Psoas muscle (tissue), 8 donors: ENCODE data around the gene CEP170. TPM values are rescaled to one million over a fixed set of nuclear protein-coding genes. Genes with fewer than 3 reads are reported as not detected.
"Not testable (repeated sequence)": the region's sequence is repeated elsewhere in the genome, so short reads cannot be mapped to it uniquely, and the experiment has no call there.

Experiments
- ATAC-seq, 4 donors: fragments of 200-7000 bp; cut with Tn5 transposase; one replicate each; pipeline ENCODE4 v1.9.1; 2020; ENCODE audit warnings: moderate library complexity in 3 of 4, mild to moderate bottlenecking in 2 of 4
- DNase-seq, 2 donors: peaks; one replicate each; pipeline ENCODE4 v3.0.0-alpha.2; 2020
- H3K27ac ChIP-seq: fragments of 200-600 bp; one replicate; pipeline ENCODE4 v1.8.0; 2022
- H3K27me3 ChIP-seq, 3 donors: fragments of 200-600 bp in 1 of 3; one replicate each; pipeline versions ENCODE4 v1.6.1 to v1.8.0; 2013 to 2022; ENCODE audit warnings: low read length in 2 of 3, mild to moderate bottlenecking in 2 of 3, moderate library complexity in 1 of 3; ENCODE audit not compliant: insufficient read depth in 3 of 3
- H3K36me3 ChIP-seq, 2 donors: fragments of 200-600 bp in 1 of 2; one replicate each; pipeline versions ENCODE4 v1.6.1 to v1.8.0; 2013 to 2022; ENCODE audit warnings: low read depth in 1 of 2, mild to moderate bottlenecking in 1 of 2, moderate library complexity in 1 of 2; ENCODE audit not compliant: insufficient read depth in 1 of 2
- H3K4me1 ChIP-seq: fragments of 200-600 bp; one replicate; pipeline ENCODE4 v1.8.0; 2022
- H3K4me3 ChIP-seq: fragments of 200-600 bp; one replicate; pipeline ENCODE4 v1.8.0; 2022; ENCODE audit warnings: mild to moderate bottlenecking
- H3K9me3 ChIP-seq: fragments of 200-600 bp; one replicate; pipeline ENCODE4 v1.8.0; 2022
- WGBS, 3 donors: extraction: QIAGEN DNeasy Blood & Tissue Kit; methylation state at CpG; one replicate each; pipeline versions ENCODE4 v1.1.6 to v1.1.7; 2013; 5-methylcytosine and 5-hydroxymethylcytosine counted together
- intact Hi-C, 2 donors: fragments of 100-400 bp; cut with DNase I; formaldehyde crosslinking; loops; one replicate each; pipeline versions ENCODE4 v1.11.0 to v1.14.2; 2022
- polyA plus RNA-seq, 3 donors: library from polyadenylated mRNA; stranded (reverse); fragments of 200-250 nt; gene quantifications; one replicate each; pipeline ENCODE4 v1.2.3, GENCODE V29; 2013
- total RNA-seq, 4 donors: library from RNA; stranded (reverse); fragmentation: NEBNext Ultra II Directional in 2 of 4; extraction: Animal tissue kit (Norgen Biotek cat#: 25700) in 2 of 4; gene quantifications; one replicate each; pipeline versions ENCODE4 v1.2.1 to v1.2.4, GENCODE V29; 2021 to 2023
- TF ChIP-seq, protein P1 (sequence below): fragments of 200-600 bp; IDR thresholded peaks from one replicate; pipeline ENCODE4 v1.8.0; 2022; ENCODE audit warnings: antibody characterized with exemption
- donor health status: healthy with polysubstance abuse.
- donor health status: DM: no; HTN: no; CAD: no; lungs with moderate emphysema.
- donor health status: Bipolar disorder and iron deficiency.
- donor health status: healthy.
- donor health status: DM: yes; HTN: yes; CAD: no.
- donor health status: DM: no; HTN: no; CAD: no.
- donor health status: DM: no; HTN: no; CAD: no.
- donor health status: DM: yes; HTN: yes; CAD: no.

CEP170 gene
- total and polyA plus RNA-seq, 7 donors = 9.1 to 35.1 (median 22.9) TPM

DNA sequence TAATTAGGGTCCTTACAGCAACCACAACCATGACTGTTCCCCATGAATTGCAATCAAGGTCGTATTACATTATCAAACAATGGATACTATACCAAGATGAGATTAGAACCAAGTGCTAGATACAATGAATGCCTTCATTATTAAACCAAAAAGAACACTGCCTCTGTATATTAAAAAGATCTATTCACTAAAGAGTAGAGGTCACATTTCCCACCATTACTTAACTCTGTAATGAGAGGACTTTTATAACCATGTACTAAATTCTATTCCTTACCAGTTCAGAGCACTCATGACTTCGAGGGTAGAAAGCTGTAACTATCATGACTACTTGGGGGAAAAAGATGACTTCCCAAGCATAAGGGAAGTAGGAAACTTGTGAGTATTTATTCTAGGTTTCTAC is 53.8 kb downstream of the CEP170 start:
- ATAC-seq, H3K27ac ChIP-seq, H3K4me1 ChIP-seq, H3K4me3 ChIP-seq, H3K9me3 ChIP-seq, DNase-seq, H3K27me3 ChIP-seq, intact Hi-C loops: not testable (repeated sequence)
- H3K36me3 ChIP-seq = peaks cover 0 to 31% of the 10 kb centered on the region in 2 donors
- 79 to 87% (median 83%) methylated on average over 2 of the region's 2 CpGs for WGBS, 3 donors

DNA sequence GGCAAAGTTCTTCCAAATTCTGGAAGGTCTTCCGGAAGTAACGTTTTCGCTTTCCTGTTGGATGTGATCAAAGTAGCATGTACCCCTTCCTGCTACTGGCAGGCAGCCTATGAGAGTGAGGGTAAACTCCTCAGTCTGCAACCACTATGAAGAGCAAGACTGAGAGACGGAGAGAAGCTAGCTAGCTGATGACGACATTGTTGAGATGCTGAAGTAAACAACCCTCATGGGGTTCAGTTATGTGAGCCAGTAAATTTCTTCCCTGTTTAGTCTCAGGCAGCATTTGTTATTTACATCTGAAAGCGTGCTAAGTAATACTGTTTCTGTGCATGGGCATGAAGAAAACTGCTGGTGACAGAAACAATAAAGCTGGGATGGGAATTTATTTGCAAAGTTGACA is 57.6 kb downstream of the CEP170 start:
- H3K27ac ChIP-seq = not testable (repeated sequence)

DNA sequence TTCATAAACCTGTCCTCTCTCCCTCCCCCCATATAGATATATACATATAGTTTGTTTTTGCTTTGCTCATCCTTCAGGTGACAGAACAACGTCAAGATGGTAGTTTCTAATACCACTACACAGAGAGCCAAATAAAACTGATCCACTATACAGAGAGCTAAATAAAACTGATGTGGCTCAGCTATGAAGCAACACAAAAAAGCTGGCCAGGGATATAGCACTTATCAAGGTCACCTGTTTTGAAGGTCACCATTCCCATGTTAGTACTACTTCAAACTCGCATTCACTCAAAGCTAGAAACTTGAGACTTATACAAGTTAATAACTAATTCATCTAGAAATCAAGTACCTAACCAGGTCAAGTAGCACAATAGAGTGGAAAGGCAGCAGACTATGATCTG is 61.8 kb downstream of the CEP170 start:
- 22 to 50% (median 29%) methylated on average over 1 of the region's 2 CpGs for WGBS, 3 donors

More for the DNA sequence above, 57.6 kb downstream of the CEP170 start:
- intact Hi-C loops, H3K4me3 ChIP-seq, ATAC-seq, H3K27me3 ChIP-seq, H3K4me1 ChIP-seq, DNase-seq, H3K9me3 ChIP-seq: not testable (repeated sequence)
- 74 to 93% (median 90%) methylated on average over 4 to 6 of the region's 6 CpGs for WGBS, 3 donors
- H3K36me3 ChIP-seq = peaks cover 0 to 31% of the 10 kb centered on the region in 2 donors

DNA sequence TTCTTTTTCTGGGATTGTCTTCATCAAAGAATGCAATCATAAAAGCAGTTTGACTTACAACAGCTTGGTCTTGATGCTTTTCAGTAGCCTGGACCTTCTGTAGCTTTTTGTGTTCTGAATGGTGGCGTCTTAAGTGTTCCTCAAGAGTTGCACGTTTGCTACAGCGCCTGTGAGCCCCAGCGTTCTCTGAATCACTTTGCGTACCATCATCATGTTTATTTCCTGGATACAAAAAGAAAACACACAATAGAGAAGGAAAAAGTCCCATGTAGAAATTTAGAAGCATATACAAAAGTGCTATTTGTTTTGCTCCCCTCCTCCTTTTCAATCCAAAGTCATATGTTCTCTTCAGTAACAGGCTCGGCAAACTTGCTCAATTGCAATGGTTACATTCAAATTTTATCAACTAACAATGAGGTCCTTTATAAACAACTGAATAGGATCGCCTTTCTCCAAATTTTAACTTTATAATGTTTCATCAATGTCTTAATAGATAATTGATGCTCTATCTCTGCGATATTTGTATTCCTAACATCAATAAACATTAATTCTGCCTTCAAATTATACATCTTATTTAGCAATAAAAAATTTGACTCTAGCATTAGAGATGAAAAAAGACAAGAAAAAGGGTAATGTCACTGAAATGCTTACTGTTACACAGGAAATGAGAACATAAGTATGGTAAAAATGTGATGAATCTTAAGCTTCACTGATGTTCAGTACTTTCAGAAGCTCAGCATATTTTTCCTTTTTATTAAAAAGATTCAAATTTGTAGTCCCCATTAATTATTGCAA is 68.7 kb downstream of the CEP170 start:
- H3K4me1 ChIP-seq, H3K9me3 ChIP-seq, H3K4me3 ChIP-seq, intact Hi-C loops, H3K27ac ChIP-seq, H3K27me3 ChIP-seq, ATAC-seq, DNase-seq: not testable (repeated sequence)
- peaks cover 0 to 24% of the 10 kb centered on the region in 2 donors for H3K36me3 ChIP-seq
- 87 to 90% (median 87%) methylated on average over 8 of the region's 8 CpGs for WGBS, 3 donors

More for the DNA sequence above, 61.8 kb downstream of the CEP170 start:
- peaks cover 0 to 22% of the 10 kb centered on the region in 2 donors for H3K36me3 ChIP-seq
- H3K4me3 ChIP-seq, intact Hi-C loops, H3K4me1 ChIP-seq, H3K9me3 ChIP-seq, DNase-seq, H3K27me3 ChIP-seq: not testable (repeated sequence)
- peak overlapping the region; percentile 50 for H3K27ac ChIP-seq
- ATAC-seq = peak; percentile 86 to 97 (median 91)

DNA sequence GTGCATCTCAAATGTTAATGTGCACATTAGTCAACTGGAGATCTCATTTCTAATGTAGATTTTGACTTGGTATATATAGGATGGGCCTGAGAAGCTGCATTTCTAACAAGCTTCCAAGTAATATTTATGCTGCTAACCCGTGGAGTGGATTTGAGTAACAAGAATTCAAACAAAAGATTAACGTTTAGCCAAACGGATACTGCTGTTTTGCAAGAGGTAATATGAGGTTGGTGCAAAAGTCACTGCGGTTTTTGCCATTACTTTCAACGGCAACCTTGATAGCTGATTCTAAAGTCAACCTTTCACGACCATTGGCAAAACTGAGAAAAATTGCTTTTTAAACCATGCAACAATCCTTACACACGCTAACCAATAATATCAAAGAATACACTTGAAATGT is 70.3 kb downstream of the CEP170 start:
- H3K4me1 ChIP-seq, H3K27me3 ChIP-seq, H3K9me3 ChIP-seq, intact Hi-C loops, DNase-seq, H3K4me3 ChIP-seq, ATAC-seq, H3K27ac ChIP-seq: not testable (repeated sequence)
- WGBS, 3 donors = 93 to 97% (median 94%) methylated on average over 7 of the region's 7 CpGs
- peaks cover 0 to 24% of the 10 kb centered on the region in 2 donors for H3K36me3 ChIP-seq

DNA sequence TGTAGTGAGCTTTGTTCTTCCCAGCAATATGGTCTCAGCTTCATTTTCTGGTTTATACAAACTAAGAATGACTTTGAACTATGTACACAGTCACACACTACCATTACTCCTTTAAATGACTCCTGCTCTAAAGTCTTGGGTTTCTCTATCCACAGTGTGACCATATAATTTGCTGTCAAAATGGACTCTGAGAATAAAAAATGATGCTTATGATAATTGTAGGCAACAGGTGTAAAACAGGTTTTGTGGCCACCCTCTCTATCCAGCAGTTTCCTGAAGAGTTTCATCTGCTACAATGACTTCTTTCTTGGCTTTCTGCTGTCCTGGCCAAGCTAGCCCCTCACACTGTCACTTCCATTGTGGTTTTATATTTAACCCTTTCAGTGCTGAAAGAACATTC is 71.4 kb downstream of the CEP170 start:
- H3K9me3 ChIP-seq, H3K27ac ChIP-seq, H3K27me3 ChIP-seq, intact Hi-C loops, H3K4me3 ChIP-seq, DNase-seq, ATAC-seq, H3K4me1 ChIP-seq: not testable (repeated sequence)
- peaks cover 0 to 17% of the 10 kb centered on the region in 2 donors for H3K36me3 ChIP-seq

DNA sequence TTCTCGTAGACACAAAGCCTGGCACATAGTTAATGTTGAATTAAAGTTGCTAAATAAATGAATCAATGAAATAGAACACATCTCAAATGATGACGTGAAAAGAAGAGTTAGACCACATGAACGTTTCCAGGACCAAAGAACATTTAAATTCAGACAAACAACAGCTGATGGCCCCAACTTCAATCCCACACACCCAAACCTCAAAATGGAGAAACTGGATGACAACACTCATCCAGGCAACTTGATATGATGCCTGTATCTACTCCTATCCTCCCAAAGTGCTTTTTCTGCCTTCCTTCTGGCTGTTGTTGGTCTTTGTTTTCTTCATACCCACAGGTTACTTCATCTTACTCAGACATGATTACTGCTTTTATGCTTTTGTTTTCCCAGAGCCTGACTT is 71.9 kb downstream of the CEP170 start:
- H3K4me3 ChIP-seq, DNase-seq, intact Hi-C loops, H3K27me3 ChIP-seq, H3K4me1 ChIP-seq, ATAC-seq, H3K9me3 ChIP-seq: not testable (repeated sequence)
- Histone ChIP-seq H3K36me3 (peaks cover 0 to 17% of the 10 kb centered on the region in 2 donors), H3K27ac (peak overlapping the region; percentile 41)
- WGBS, 3 donors = 63 to 96% (median 71%) methylated on average over 3 of the region's 3 CpGs

DNA sequence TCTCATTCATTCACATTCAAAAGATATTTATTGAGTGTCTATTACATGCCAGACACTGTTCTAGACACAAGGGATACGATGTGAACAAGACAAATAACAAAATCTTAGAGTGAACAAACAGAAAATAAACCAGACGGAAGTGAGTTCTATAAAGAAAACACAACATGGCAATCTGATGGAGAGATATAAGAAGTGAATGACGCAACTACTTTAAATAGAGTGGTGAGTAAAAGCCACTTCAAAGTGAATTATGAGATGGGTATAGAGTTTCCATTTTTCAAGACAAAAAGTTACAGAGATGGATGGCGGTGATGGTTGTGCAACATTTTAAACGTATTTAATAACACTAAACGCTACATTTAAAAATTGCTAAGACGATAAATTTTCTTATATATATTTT is 75.4 kb downstream of the CEP170 start:
- no peaks in the 10 kb centered on the region for H3K27me3 ChIP-seq
- 48 to 74% (median 50%) methylated on average over 7 of the region's 7 CpGs for WGBS, 3 donors
- peak; percentile 78 to 88 (median 82) for ATAC-seq
- peaks cover 0 to under 1% of the 10 kb centered on the region in 2 donors for H3K36me3 ChIP-seq
- TF ChIP-seq, protein P1, sequence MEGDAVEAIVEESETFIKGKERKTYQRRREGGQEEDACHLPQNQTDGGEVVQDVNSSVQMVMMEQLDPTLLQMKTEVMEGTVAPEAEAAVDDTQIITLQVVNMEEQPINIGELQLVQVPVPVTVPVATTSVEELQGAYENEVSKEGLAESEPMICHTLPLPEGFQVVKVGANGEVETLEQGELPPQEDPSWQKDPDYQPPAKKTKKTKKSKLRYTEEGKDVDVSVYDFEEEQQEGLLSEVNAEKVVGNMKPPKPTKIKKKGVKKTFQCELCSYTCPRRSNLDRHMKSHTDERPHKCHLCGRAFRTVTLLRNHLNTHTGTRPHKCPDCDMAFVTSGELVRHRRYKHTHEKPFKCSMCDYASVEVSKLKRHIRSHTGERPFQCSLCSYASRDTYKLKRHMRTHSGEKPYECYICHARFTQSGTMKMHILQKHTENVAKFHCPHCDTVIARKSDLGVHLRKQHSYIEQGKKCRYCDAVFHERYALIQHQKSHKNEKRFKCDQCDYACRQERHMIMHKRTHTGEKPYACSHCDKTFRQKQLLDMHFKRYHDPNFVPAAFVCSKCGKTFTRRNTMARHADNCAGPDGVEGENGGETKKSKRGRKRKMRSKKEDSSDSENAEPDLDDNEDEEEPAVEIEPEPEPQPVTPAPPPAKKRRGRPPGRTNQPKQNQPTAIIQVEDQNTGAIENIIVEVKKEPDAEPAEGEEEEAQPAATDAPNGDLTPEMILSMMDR = no peak
- H3K9me3 ChIP-seq = no peaks in the 10 kb centered on the region
- peak overlapping the region; percentile 38 for H3K27ac ChIP-seq
- H3K4me1 ChIP-seq = no peaks in the 10 kb centered on the region
- intact Hi-C loops = no loop called here
- DNase-seq = no peak
- H3K4me3 ChIP-seq = peak overlapping the region; percentile 34

DNA sequence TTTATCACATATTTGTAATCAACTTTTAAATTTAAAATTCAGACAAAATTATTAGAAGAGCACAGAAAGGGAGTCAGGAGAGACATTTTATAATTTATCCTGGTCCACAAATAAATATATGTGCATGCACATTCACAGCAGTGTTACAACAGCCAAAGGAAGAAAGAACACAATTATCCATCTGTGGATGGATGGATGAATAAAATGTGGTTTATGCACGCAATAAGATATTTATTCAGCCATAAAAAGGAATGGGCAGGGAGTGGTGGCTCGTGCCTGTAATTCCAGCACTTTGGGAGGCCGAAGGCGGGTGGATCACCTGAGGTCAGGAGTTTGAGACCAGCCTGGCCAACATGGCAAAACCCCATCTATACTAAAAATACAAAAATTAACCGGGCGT is 77.3 kb downstream of the CEP170 start:
- 89 to 98% (median 90%) methylated on average over 6 of the region's 6 CpGs for WGBS, 3 donors
- H3K4me1 ChIP-seq, H3K27ac ChIP-seq, ATAC-seq, H3K4me3 ChIP-seq, H3K27me3 ChIP-seq, DNase-seq, intact Hi-C loops, H3K9me3 ChIP-seq, H3K36me3 ChIP-seq: not testable (repeated sequence)

DNA sequence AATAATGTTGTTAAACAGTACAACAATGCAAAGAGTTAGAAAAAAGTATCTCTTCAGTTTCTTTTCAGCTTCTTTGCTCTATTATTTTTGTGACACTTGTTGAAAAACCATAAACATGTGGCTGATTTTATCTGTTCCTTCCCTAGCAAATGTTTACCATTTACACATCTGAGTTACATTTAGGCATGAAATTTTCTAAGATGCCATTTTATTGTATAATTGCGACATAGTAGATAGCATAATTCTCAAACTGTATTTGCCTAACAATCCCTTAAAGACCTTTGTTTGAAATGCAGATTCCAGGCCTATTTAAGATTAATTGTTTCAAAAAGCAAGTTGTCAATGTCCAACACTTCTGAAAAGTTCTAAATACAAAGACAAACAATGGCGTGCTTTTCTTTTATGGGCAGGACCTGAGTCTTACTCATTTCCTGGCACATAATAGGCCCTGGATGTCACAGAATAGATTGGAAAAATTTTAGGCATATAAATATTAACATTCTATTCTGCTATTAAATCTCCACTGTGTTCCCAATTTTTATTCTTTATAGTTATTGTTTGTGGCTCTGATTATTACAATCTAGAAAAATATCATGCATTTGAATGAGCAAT is 81.2 kb downstream of the CEP170 start:
- H3K4me1 ChIP-seq, H3K27me3 ChIP-seq, ATAC-seq, H3K9me3 ChIP-seq, H3K4me3 ChIP-seq, DNase-seq, intact Hi-C loops, H3K27ac ChIP-seq: not testable (repeated sequence)
- peaks cover 0 to 23% of the 10 kb centered on the region in 2 donors for H3K36me3 ChIP-seq
- 71 to 83% (median 79%) methylated on average over 2 of the region's 2 CpGs for WGBS, 3 donors
